IMR-90 (cell line): ENCODE results near the gene TCF3.

Experiments
- CEBPB ChIP-seq: IDR thresholded peaks from 2 replicates; pipeline ENCODE4 v1.6.1; 2012; ENCODE audit warnings: low read depth, low read length, improper control_type of control experiment
- CHD1 ChIP-seq: IDR thresholded peaks from 2 replicates; pipeline ENCODE4 v1.6.1; 2012; ENCODE audit warnings: low read depth, low read length, improper control_type of control experiment
- CTCF ChIP-seq: conservative IDR thresholded peaks from 2 replicates; pipeline ENCODE4 v1.5.1; 2012; ENCODE audit warnings: mild to moderate bottlenecking, low read depth, low read length, improper control_type of control experiment
- FOS ChIP-seq: fragments of 150-350 bp; IDR thresholded peaks from 2 replicates; pipeline ENCODE4 v1.6.1; 2016; ENCODE audit warnings: low read depth, low read length
- NFE2L2 ChIP-seq: fragments of 150-350 bp; IDR thresholded peaks from 2 replicates; pipeline ENCODE4 v1.6.1; 2016; ENCODE audit warnings: low read depth, mild to moderate bottlenecking, low read length
- POLR2A ChIP-seq: IDR thresholded peaks from 2 replicates; pipeline ENCODE4 v1.6.1; 2012; ENCODE audit warnings: mild to moderate bottlenecking, low read depth, low read length
- RAD21 ChIP-seq: IDR thresholded peaks from 2 replicates; pipeline ENCODE4 v1.6.1; 2012; ENCODE audit warnings: low read length, improper control_type of control experiment
- SMC3 ChIP-seq: fragments of 150-350 bp; IDR thresholded peaks from 2 replicates; pipeline ENCODE4 v1.6.1; 2016; ENCODE audit warnings: low read depth, mild to moderate bottlenecking, antibody characterized with exemption, low read length, moderate library complexity

- TF ChIP-seq CEBPB: no peak
- TF ChIP-seq CTCF: no peak
- TF ChIP-seq SMC3: no peak
- no peak for TF ChIP-seq NFE2L2
- TF ChIP-seq RAD21: no peak
- no peak for TF ChIP-seq FOS
- TF ChIP-seq POLR2A: no peak
- TF ChIP-seq CHD1: no peak
Measured at GRCh38 chr19:1661995-1662394, 9.6 kb upstream of the TCF3 start.
